ENCODE measurements around the gene ROGDI. TPM values are rescaled to one million over a fixed set of nuclear protein-coding genes. Genes with fewer than 3 reads are reported as not detected.

Gene ROGDI
- total RNA-seq, 6 experiments from 2014 or later, result 16.8 to 20.1 (median 18.5) TPM

GRCh38 chr16:4795828-4796572 is 6.4 kb downstream of the ROGDI start:
- Mint-ChIP-seq H3K36me3 (ENCODE audit: low read depth) (no peaks in the 10 kb centered on the region), H3K27ac (no peak overlapping the region), H3K4me1 (ENCODE audit: low read depth) (no peaks in the 10 kb centered on the region), H3K9me3 (no peaks in the 10 kb centered on the region), H3K27me3 (ENCODE audit: insufficient read depth) (no peaks in the 10 kb centered on the region), H3K4me3 (no peak overlapping the region)
- no peak for DNase-seq
- TF ChIP-seq CTCF (IDR thresholded peaks at IDR 0.05), result no peak

- H3K27me3 Mint-ChIP-seq (ENCODE audit: insufficient read depth), result no peaks in the 10 kb centered on the region
- DNase-seq, result no peak
- no peaks in the 10 kb centered on the region for H3K9me3 Mint-ChIP-seq
- H3K27ac Mint-ChIP-seq, result no peak within 1 kb of the TSS
- TF ChIP-seq CTCF (IDR thresholded peaks at IDR 0.05), result no peak
- H3K4me3 Mint-ChIP-seq, result no peak within 1 kb of the TSS
- no peaks in the 10 kb centered on the region for H3K4me1 Mint-ChIP-seq (ENCODE audit: low read depth)
- H3K36me3 Mint-ChIP-seq (ENCODE audit: low read depth), result no peaks in the 10 kb centered on the region
Observed at GRCh38 chr16:4795181-4795827, 7.1 kb downstream of the ROGDI start, which contains the start of gene SMIM22. SMIM22 (plus strand) TSS chr16:4795369; CDS start chr16:4795735, 366 bp downstream.

- H3K27me3 Mint-ChIP-seq (ENCODE audit: insufficient read depth), result no peaks in the 10 kb centered on the region
- H3K27ac Mint-ChIP-seq, result no peak overlapping the region
- no peaks in the 10 kb centered on the region for H3K9me3 Mint-ChIP-seq
- DNase-seq, result no peak
- no peak for TF ChIP-seq CTCF (IDR thresholded peaks at IDR 0.05)
- H3K4me1 Mint-ChIP-seq (ENCODE audit: low read depth), result no peaks in the 10 kb centered on the region
- H3K36me3 Mint-ChIP-seq (ENCODE audit: low read depth), result no peaks in the 10 kb centered on the region
- no peak overlapping the region for H3K4me3 Mint-ChIP-seq
Observed at GRCh38 chr16:4792951-4793513, 9.4 kb downstream of the ROGDI start.

- Mint-ChIP-seq H3K27me3 (ENCODE audit: insufficient read depth) (no peaks in the 10 kb centered on the region), H3K36me3 (ENCODE audit: low read depth) (no peaks in the 10 kb centered on the region), H3K9me3 (no peaks in the 10 kb centered on the region), H3K4me1 (ENCODE audit: low read depth) (no peaks in the 10 kb centered on the region), H3K4me3 (no peak overlapping the region), H3K27ac (no peak overlapping the region)
- DNase-seq, result no peak
- TF ChIP-seq CTCF (IDR thresholded peaks at IDR 0.05), result no peak
Observed at GRCh38 chr16:4790871-4791270, 11.6 kb downstream of the ROGDI start.

- DNase-seq, result no peak
- Mint-ChIP-seq H3K36me3 (ENCODE audit: low read depth) (no peaks in the 10 kb centered on the region), H3K9me3 (no peaks in the 10 kb centered on the region), H3K27me3 (ENCODE audit: insufficient read depth) (no peaks in the 10 kb centered on the region), H3K4me1 (ENCODE audit: low read depth) (no peaks in the 10 kb centered on the region), H3K4me3 (no peak overlapping the region), H3K27ac (no peak overlapping the region)
- no peak for TF ChIP-seq CTCF (IDR thresholded peaks at IDR 0.05)
Observed at GRCh38 chr16:4790261-4790660, 12.2 kb downstream of the ROGDI start.
